Osteocyte (in vitro differentiated cells): ENCODE measurements around the gene CRISP3. TPM values are rescaled to one million over a fixed set of nuclear protein-coding genes. Genes with fewer than 3 reads are reported as not detected.

Experiments
- DNase-seq: peaks from one replicate; pipeline ENCODE4 v3.0.0; 2021; ENCODE audit warnings: mixed read lengths; ENCODE audit not compliant: unreplicated experiment; ENCODE audit errors: extremely low spot score
- H3K27ac Mint-ChIP-seq: one replicate; pipeline ENCODE4 v1.8.0; 2021; ENCODE audit warnings: mild to moderate bottlenecking, mixed read lengths; ENCODE audit not compliant: unreplicated experiment
- H3K27me3 Mint-ChIP-seq: one replicate; pipeline ENCODE4 v1.8.0; 2021; ENCODE audit warnings: mixed read lengths; ENCODE audit not compliant: unreplicated experiment
- H3K36me3 Mint-ChIP-seq: one replicate; pipeline ENCODE4 v1.8.0; 2021; ENCODE audit warnings: mixed read lengths; ENCODE audit not compliant: unreplicated experiment
- H3K4me1 Mint-ChIP-seq: one replicate; pipeline ENCODE4 v1.8.0; 2021; ENCODE audit warnings: mixed read lengths; ENCODE audit not compliant: unreplicated experiment
- H3K4me3 Mint-ChIP-seq: one replicate; pipeline ENCODE4 v1.8.0; 2021; ENCODE audit warnings: mild to moderate bottlenecking, moderate library complexity, mixed read lengths; ENCODE audit not compliant: unreplicated experiment
- H3K9me3 Mint-ChIP-seq: one replicate; pipeline ENCODE4 v1.8.0; 2021; ENCODE audit warnings: mixed read lengths; ENCODE audit not compliant: unreplicated experiment
- total RNA-seq: library from RNA; stranded (reverse); gene quantifications from 2 replicates; pipeline ENCODE4 v1.2.1, GENCODE V29; 2021
- TF ChIP-seq, protein P1 (sequence below): fragments of 200-600 bp; sonication (generic); IDR thresholded peaks from 2 replicates; pipeline ENCODE4 v1.5.0; 2021; ENCODE audit warnings: antibody characterized with exemption, mild to moderate bottlenecking, moderate library complexity

CRISP3 gene
- total RNA-seq, 1 donor from 2014 or later: not detected

DNA sequence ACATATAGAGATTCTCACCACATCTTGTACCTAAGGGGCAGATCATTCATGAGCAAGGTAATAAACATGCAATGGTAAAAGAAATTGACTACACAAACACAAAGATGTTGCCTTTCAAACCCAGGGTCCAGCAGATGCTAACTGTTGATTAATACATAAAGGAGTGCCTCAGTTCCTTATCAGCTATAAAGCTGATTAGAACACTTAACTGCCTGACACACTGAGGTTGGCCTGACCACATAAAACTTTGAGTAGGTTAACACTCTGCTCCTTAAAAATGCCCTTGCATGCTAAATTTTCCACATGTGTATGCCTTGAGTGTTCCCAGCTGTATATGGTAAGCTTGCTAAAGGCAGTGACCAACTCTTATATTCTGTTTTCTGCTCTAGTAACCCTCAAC, 45.7 kb downstream of the CRISP3 start:
- no peaks in the 10 kb centered on the region for H3K4me1 Mint-ChIP-seq
- TF ChIP-seq, protein P1, sequence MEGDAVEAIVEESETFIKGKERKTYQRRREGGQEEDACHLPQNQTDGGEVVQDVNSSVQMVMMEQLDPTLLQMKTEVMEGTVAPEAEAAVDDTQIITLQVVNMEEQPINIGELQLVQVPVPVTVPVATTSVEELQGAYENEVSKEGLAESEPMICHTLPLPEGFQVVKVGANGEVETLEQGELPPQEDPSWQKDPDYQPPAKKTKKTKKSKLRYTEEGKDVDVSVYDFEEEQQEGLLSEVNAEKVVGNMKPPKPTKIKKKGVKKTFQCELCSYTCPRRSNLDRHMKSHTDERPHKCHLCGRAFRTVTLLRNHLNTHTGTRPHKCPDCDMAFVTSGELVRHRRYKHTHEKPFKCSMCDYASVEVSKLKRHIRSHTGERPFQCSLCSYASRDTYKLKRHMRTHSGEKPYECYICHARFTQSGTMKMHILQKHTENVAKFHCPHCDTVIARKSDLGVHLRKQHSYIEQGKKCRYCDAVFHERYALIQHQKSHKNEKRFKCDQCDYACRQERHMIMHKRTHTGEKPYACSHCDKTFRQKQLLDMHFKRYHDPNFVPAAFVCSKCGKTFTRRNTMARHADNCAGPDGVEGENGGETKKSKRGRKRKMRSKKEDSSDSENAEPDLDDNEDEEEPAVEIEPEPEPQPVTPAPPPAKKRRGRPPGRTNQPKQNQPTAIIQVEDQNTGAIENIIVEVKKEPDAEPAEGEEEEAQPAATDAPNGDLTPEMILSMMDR: no peak
- H3K4me3 Mint-ChIP-seq: no peak overlapping the region
- H3K27ac Mint-ChIP-seq: no peak overlapping the region
- no peaks in the 10 kb centered on the region for H3K36me3 Mint-ChIP-seq
- DNase-seq: no peak
- H3K9me3 Mint-ChIP-seq: peaks cover 13% of the 10 kb centered on the region
- no peaks in the 10 kb centered on the region for H3K27me3 Mint-ChIP-seq

DNA sequence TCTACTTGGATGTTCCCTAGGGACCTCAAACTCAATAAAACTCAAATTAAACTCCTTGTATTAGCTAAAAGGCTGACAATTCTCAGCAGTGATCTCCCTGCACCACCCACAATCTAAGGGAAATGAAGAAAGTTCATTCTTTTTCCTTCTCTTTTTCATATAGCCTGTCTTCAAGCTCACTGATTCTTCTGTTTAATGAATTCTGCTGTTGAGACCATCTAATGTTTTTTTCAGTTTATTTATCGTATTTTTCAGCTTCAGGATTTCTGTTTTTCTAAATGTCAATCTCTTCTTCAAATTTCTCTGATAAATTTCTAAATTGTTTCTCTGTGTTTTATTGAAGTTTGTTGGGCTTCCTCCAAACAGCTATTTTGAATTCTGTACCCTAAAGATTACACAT, 50.7 kb downstream of the CRISP3 start:
- Mint-ChIP-seq H3K4me3 (no peak overlapping the region), H3K9me3 (peaks cover 14% of the 10 kb centered on the region), H3K36me3 (no peaks in the 10 kb centered on the region), H3K27me3 (no peaks in the 10 kb centered on the region), H3K4me1 (no peaks in the 10 kb centered on the region), H3K27ac (no peak overlapping the region)
- no peak for DNase-seq
- TF ChIP-seq, protein P1: no peak

DNA sequence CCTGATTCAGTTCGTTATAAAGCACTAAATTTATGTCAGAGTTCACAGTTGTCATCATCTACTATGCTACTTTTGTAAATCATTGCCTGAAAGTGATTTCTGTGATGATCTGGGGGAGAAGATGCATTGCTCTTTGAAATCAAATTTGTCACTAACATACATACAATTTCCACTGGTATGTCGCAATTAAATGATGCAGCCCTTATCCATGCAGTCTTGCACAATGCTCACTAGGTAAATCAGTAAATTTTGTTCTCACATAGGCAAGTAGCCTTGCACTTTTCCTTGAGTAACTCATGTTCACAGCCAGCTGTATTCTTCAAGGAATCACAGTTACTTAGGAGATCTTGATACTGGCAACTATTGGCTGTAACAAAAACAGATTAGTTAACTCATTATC, 51.7 kb downstream of the CRISP3 start:
- H3K27me3 Mint-ChIP-seq: no peaks in the 10 kb centered on the region
- no peaks in the 10 kb centered on the region for H3K4me1 Mint-ChIP-seq
- H3K36me3 Mint-ChIP-seq: no peaks in the 10 kb centered on the region
- no peak for DNase-seq
- H3K27ac Mint-ChIP-seq: no peak overlapping the region
- peaks cover 14% of the 10 kb centered on the region for H3K9me3 Mint-ChIP-seq
- H3K4me3 Mint-ChIP-seq: no peak overlapping the region
- TF ChIP-seq, protein P1: no peak

Other genes starting within 250 kb of the CRISP3 start
- not detected in 2 replicates for gene GLYATL3, start 244.5 kb downstream of the CRISP3 start, total RNA-seq
- gene C6orf141, start 193.7 kb downstream of the CRISP3 start, total RNA-seq: not detected in 2 replicates
- not detected in 2 replicates for gene RHAG, start 107.5 kb downstream of the CRISP3 start, total RNA-seq
- gene CRISP2, start 30.8 kb downstream of the CRISP3 start, total RNA-seq: not detected in 2 replicates
- gene PGK2, start 42.9 kb upstream of the CRISP3 start, total RNA-seq: not detected in 2 replicates
- gene CRISP1, start 122.1 kb upstream of the CRISP3 start, total RNA-seq: not detected in 2 replicates
- not detected in 2 replicates for gene DEFB114, start 219.8 kb upstream of the CRISP3 start, total RNA-seq
- not detected in 2 replicates for gene DEFB113, start 225.2 kb upstream of the CRISP3 start, total RNA-seq